HepG2 (cell line): Measurements from ENCODE around the gene CCT8. TPM values are rescaled to one million over a fixed set of nuclear protein-coding genes. Genes with fewer than 3 reads are reported as not detected.
A peak's percentile ranks its signal among the peaks of the same experiment; 100 is the strongest.

Experiments used
- DRAP1 ChIP-seq: IDR thresholded peaks from 2 replicates; pipeline ENCODE4 v1.6.1; 2016; ENCODE audit warnings: missing genetic modification reagents, missing compliant biosample characterization
- FOXM1 ChIP-seq: sonication (generic); formaldehyde crosslinking; IDR thresholded peaks from 2 replicates; pipeline ENCODE4 v1.5.0; 2020; ENCODE audit warnings: missing genetic modification reagents
- SIX1 ChIP-seq: sonication (generic); formaldehyde crosslinking; IDR thresholded peaks from 2 replicates; pipeline ENCODE4 v1.4.0; 2020; ENCODE audit warnings: missing genetic modification reagents, borderline replicate concordance
- WIZ ChIP-seq: sonication (generic); formaldehyde crosslinking; IDR thresholded peaks from 2 replicates; pipeline ENCODE4 v1.5.1; 2020; ENCODE audit warnings: mild to moderate bottlenecking, missing genetic modification reagents
- XRCC5 ChIP-seq: fragments of 200-400 bp; formaldehyde crosslinking; optimal IDR thresholded peaks from 2 replicates; pipeline ENCODE3; 2017; ENCODE audit warnings: mild to moderate bottlenecking, low read length
- ZBTB40 ChIP-seq, 2 experiments: fragments of 450-650 bp in 1 of 2; sonication (generic) in 1 of 2; formaldehyde crosslinking in 1 of 2; IDR thresholded peaks; 2 replicates each; pipeline versions ENCODE4 v1.6.1 to v1.8.0; 2016 to 2022; ENCODE audit warnings: antibody characterized with exemption in 1 of 2, mild to moderate bottlenecking in 1 of 2, missing genetic modification reagents in 1 of 2
- ZNF260 ChIP-seq: sonication (generic); formaldehyde crosslinking; IDR thresholded peaks from 2 replicates; pipeline ENCODE4 v1.4.0; 2020; ENCODE audit warnings: missing genetic modification reagents, low read depth, mild to moderate bottlenecking, borderline replicate concordance
- ZNF280B ChIP-seq: sonication (generic); formaldehyde crosslinking; IDR thresholded peaks from 2 replicates; pipeline ENCODE4 v1.5.0; 2020; ENCODE audit warnings: missing genetic modification reagents, mild to moderate bottlenecking, borderline replicate concordance
- ZNF550 ChIP-seq: sonication (generic); formaldehyde crosslinking; IDR thresholded peaks from 2 replicates; pipeline ENCODE4 v1.4.0; 2020; ENCODE audit warnings: mild to moderate bottlenecking, missing genetic modification reagents, borderline replicate concordance
- ZNF619 ChIP-seq: sonication (generic); formaldehyde crosslinking; IDR thresholded peaks from 2 replicates; pipeline ENCODE4 v1.4.0; 2020; ENCODE audit warnings: mild to moderate bottlenecking, missing genetic modification reagents
- ZNF776 ChIP-seq: sonication (generic); formaldehyde crosslinking; IDR thresholded peaks from 2 replicates; pipeline ENCODE4 v1.4.0; 2020; ENCODE audit warnings: mild to moderate bottlenecking, missing genetic modification reagents
- polyA plus RNA-seq, 8 experiments: library from polyadenylated mRNA; depleted of rRNA in 3 of 8; stranded (reverse) in 7 of 8; unstranded in 1 of 8; fragments of >200 nt; fragmentation: Illumina TruSeq in 4 of 8; extraction: Trizol in 4 of 8; gene quantifications; 2 replicates each; pipeline versions ENCODE4 v1.2.1 to v1.2.3, GENCODE V29; 2011 to 2016; ENCODE audit warnings: low read depth in 4 of 8, missing spikeins in 1 of 8, mixed read lengths in 1 of 8; ENCODE audit not compliant: insufficient read depth in 1 of 8
- total RNA-seq, 5 experiments: library from RNA; depleted of rRNA; stranded (reverse); fragments of >200 nt; fragmentation: Illumina TruSeq; extraction: Trizol; gene quantifications; 2 replicates each; pipeline ENCODE4 v1.2.3, GENCODE V29; 2016; ENCODE audit warnings: low read depth in 1 of 5
- TF ChIP-seq, protein P1 (sequence below): sonication (generic); formaldehyde crosslinking; IDR thresholded peaks from 2 replicates; pipeline ENCODE4 v1.4.0; 2020; ENCODE audit warnings: low read depth, missing genetic modification reagents

The CCT8 gene
- total and polyA plus RNA-seq, 2 of the 13 experiments (the other 11 are each of a cell fraction or from before 2014, with no cell fraction given) = 127 to 325 TPM

DNA sequence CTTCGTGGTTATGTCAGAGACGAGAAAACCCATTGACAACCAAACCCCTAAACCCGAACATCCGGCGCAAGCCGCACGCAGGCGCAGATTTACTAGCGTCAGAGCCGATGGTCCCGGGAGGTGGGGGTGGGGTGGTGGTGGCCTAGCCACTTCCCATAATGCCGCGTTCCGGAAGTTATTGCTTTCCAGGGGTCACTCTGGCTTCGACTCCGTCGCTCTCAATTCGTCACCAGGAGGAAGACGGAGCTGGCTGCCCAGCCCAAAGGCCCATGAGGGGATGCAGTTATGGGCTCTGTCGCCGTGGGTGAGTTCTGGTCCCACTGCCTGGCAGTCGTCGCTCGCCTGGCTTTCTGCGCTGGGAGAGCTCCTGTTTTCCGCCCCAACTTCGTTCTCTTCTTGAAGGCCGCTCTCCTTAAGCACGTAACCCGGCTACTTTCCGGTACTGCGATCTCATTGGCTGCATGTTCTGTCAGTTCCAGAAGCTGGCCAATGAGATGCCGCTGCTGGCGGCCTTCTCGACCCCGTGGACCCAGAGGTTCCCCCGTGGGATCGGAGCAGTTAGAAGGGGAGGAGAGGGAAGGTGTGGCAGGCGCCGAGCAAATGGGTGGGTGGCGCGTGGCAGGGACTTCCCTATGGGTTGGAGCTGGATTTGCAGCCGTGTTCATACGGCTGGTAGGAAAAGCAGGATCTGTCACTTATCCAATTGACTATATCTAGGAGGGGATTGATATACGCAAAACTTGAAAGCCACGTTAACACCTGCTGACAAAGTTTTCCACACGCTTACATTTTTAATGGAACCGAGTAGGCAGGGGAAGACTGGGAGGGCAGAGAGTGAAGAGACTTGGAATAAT is 48.7 kb downstream of the CCT8 start, which contains the start of gene USP16 (continued):
- TF ChIP-seq ZNF260 (CRISPR knock-in tag) = no peak
- TF ChIP-seq ZNF619 (CRISPR knock-in tag) = no peak
- peak; percentile 13 for TF ChIP-seq XRCC5
- TF ChIP-seq ZNF280B (CRISPR knock-in tag) = peak; percentile 66; the same call in 1 of the 2 replicates
- TF ChIP-seq WIZ (CRISPR knock-in tag) = peak; percentile 62; the same call in 1 of the 2 replicates
- TF ChIP-seq, protein P1, sequence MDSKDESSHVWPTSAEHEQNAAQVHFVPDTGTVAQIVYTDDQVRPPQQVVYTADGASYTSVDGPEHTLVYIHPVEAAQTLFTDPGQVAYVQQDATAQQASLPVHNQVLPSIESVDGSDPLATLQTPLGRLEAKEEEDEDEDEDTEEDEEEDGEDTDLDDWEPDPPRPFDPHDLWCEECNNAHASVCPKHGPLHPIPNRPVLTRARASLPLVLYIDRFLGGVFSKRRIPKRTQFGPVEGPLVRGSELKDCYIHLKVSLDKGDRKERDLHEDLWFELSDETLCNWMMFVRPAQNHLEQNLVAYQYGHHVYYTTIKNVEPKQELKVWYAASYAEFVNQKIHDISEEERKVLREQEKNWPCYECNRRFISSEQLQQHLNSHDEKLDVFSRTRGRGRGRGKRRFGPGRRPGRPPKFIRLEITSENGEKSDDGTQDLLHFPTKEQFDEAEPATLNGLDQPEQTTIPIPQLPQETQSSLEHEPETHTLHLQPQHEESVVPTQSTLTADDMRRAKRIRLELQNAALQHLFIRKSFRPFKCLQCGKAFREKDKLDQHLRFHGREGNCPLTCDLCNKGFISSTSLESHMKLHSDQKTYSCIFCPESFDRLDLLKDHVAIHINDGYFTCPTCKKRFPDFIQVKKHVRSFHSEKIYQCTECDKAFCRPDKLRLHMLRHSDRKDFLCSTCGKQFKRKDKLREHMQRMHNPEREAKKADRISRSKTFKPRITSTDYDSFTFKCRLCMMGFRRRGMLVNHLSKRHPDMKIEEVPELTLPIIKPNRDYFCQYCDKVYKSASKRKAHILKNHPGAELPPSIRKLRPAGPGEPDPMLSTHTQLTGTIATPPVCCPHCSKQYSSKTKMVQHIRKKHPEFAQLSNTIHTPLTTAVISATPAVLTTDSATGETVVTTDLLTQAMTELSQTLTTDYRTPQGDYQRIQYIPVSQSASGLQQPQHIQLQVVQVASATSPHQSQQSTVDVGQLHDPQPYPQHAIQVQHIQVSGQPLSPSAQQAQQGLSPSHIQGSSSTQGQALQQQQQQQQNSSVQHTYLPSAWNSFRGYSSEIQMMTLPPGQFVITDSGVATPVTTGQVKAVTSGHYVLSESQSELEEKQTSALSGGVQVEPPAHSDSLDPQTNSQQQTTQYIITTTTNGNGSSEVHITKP (CRISPR knock-in tag) = peak; percentile 52; the same call in 1 of the 2 replicates
- peak; percentile 69 for TF ChIP-seq DRAP1 (CRISPR knock-in tag)
- peak; percentile 26; the same call in 1 of the 2 replicates for TF ChIP-seq ZBTB40 (IDR thresholded peaks at IDR 0.05)
- peak; percentile 28; the same call in 1 of the 2 replicates for TF ChIP-seq ZBTB40 (CRISPR knock-in tag; IDR thresholded peaks at IDR 0.05)
- TF ChIP-seq ZNF550 (CRISPR knock-in tag) = no peak
- TF ChIP-seq FOXM1 = 0 out of 2 replicates have a peak, but pooled peaks have one; percentile 33
- TF ChIP-seq ZNF776 (CRISPR knock-in tag) = no peak
- no peak for TF ChIP-seq SIX1 (CRISPR knock-in tag)
